Endothelial cell of umbilical vein (primary cell): ENCODE measurements around the gene ZNF678. TPM values are rescaled to one million over a fixed set of nuclear protein-coding genes. Genes with fewer than 3 reads are reported as not detected.

Experiments used
- BruUV-seq: library from RNA; stranded (reverse); fragments of 400-500 nt; replicated peaks from 2 replicates; lab custom pipeline; 2021; lab: Mats Ljungman, UMichigan
- CTCF ChIA-PET: fragments of 300-600, 350-600 bp; sonication (Branson Sonifier 250); formaldehyde crosslinking; loops from one replicate; lab custom pipeline; 2021; ENCODE audit warnings: antibody characterized with exemption, inconsistent platforms; lab: Charles Lee
- POLR2A ChIA-PET: fragments of 300-600, 350-600 bp; sonication (Branson Sonifier 250); formaldehyde crosslinking; loops from one replicate; lab custom pipeline; 2021; ENCODE audit warnings: antibody characterized with exemption, inconsistent platforms; lab: Charles Lee
- DNase-seq: peaks from one replicate; pipeline ENCODE4 v3.0.0-alpha.2; 2011; ENCODE audit warnings: low read depth, low spot score
- FAIRE-seq: peaks from 2 replicates; lab custom pipeline; 2011; peaks lifted over from hg19 to GRCh38; lab: Jason Lieb, UNC
- H2AFZ ChIP-seq: 2 replicates; pipeline ENCODE4 v1.6.0; 2012; ENCODE audit warnings: low read depth, low read length, control low read depth, inconsistent platforms
- H3K27ac ChIP-seq: 2 replicates; pipeline ENCODE4 v1.5.1; 2011; ENCODE audit warnings: low read depth, mild to moderate bottlenecking, control low read depth, low read length, moderate library complexity; ENCODE audit not compliant: insufficient read depth
- H3K27me3 ChIP-seq, 2 experiments: 2 replicates each; pipeline versions ENCODE4 v1.6.0 to v1.6.1; 2011; ENCODE audit warnings: low read length in 2 of 2, mixed read lengths in 1 of 2; ENCODE audit not compliant: control insufficient read depth in 2 of 2, insufficient read depth in 2 of 2
- H3K36me3 ChIP-seq, 2 experiments: 2 replicates in 1 of 2; 3 replicates in 1 of 2; pipeline ENCODE4 v1.5.1; 2011; ENCODE audit warnings: low read length in 2 of 2, mild to moderate bottlenecking in 1 of 2, moderate library complexity in 1 of 2; ENCODE audit not compliant: control insufficient read depth in 2 of 2, insufficient read depth in 2 of 2; ENCODE audit errors: extremely low read depth in 1 of 2
- H3K4me1 ChIP-seq: 3 replicates; pipeline ENCODE4 v1.5.1; 2011; ENCODE audit warnings: mild to moderate bottlenecking, low read length; ENCODE audit not compliant: control insufficient read depth, insufficient read depth; ENCODE audit errors: extremely low read depth
- H3K4me2 ChIP-seq: 2 replicates; pipeline ENCODE4 v1.6.1; 2011; ENCODE audit warnings: low read length, control low read depth, mixed read lengths; ENCODE audit not compliant: insufficient read depth
- H3K4me3 ChIP-seq, 3 experiments: fragments of 200-600 bp in 1 of 3; sonication (generic), shearing (Covaris generic) in 1 of 3; replicated peaks in 1 of 3; 2 replicates each; pipeline ENCODE4 v1.5.1; 2011 to 2016; ENCODE audit warnings: control low read depth in 3 of 3, low read length in 3 of 3, mild to moderate bottlenecking in 2 of 3, inconsistent platforms in 1 of 3, low read depth in 1 of 3, moderate library complexity in 1 of 3; ENCODE audit not compliant: insufficient read depth in 1 of 3
- H3K79me2 ChIP-seq: 2 replicates; pipeline ENCODE4 v1.6.0; 2012; ENCODE audit warnings: low read length, inconsistent platforms; ENCODE audit not compliant: control insufficient read depth, insufficient read depth
- H3K9ac ChIP-seq: replicated peaks from 2 replicates; pipeline ENCODE3; 2011; ENCODE audit warnings: low read length, control low read depth; ENCODE audit not compliant: insufficient read depth; ENCODE audit errors: extremely low read depth
- H3K9me1 ChIP-seq: replicated peaks from 3 replicates; pipeline ENCODE4 v1.6.0; 2011; ENCODE audit warnings: mild to moderate bottlenecking, low read length; ENCODE audit not compliant: control insufficient read depth, insufficient read depth; ENCODE audit errors: extremely low read depth
- H3K9me3 ChIP-seq: replicated peaks from 2 replicates; pipeline ENCODE4 v1.5.1; 2012; ENCODE audit warnings: low read length, inconsistent platforms; ENCODE audit not compliant: control insufficient read depth, insufficient read depth
- H4K20me1 ChIP-seq: replicated peaks from 2 replicates; pipeline ENCODE3; 2011; ENCODE audit warnings: mild to moderate bottlenecking, low read length; ENCODE audit not compliant: control insufficient read depth, insufficient read depth; ENCODE audit errors: extremely low read depth
- EZH2 ChIP-seq: IDR thresholded peaks from 2 replicates; pipeline ENCODE4 v1.6.1; 2012; ENCODE audit warnings: borderline replicate concordance, low read depth, mild to moderate bottlenecking, moderate library complexity, low read length, inconsistent platforms; ENCODE audit not compliant: severe bottlenecking
- FOS ChIP-seq: IDR thresholded peaks from 2 replicates; pipeline ENCODE4 v1.6.1; 2011; ENCODE audit warnings: mild to moderate bottlenecking, low read length, moderate library complexity, borderline replicate concordance; ENCODE audit not compliant: insufficient read depth
- GATA2 ChIP-seq: IDR thresholded peaks from 2 replicates; pipeline ENCODE4 v1.7.0; 2011; ENCODE audit warnings: low read depth, mild to moderate bottlenecking, moderate library complexity, mixed read lengths, low read length; ENCODE audit not compliant: insufficient read length, insufficient read depth
- JUN ChIP-seq: IDR thresholded peaks from 2 replicates; pipeline ENCODE4 v1.6.1; 2011; ENCODE audit warnings: borderline replicate concordance, low read depth; ENCODE audit not compliant: insufficient read length, insufficient read depth
- POLR2AphosphoS5 ChIP-seq: IDR thresholded peaks from 2 replicates; pipeline ENCODE4 v1.6.1; 2012; ENCODE audit warnings: low read depth, mild to moderate bottlenecking, control low read depth, low read length, moderate library complexity; ENCODE audit not compliant: insufficient read depth
- dilution Hi-C: fragments of 300-500 bp; cut with MboI; formaldehyde crosslinking; loops from one replicate; pipeline ENCODE4 v1.15.0; 2019; ENCODE audit warnings: low sequenced_read_pairs; ENCODE audit not compliant: extremely low pct_ligation_motif_present
- intact Hi-C: fragments of 100-400 bp; cut with micrococcal nuclease; formaldehyde crosslinking; loops from one replicate; pipeline ENCODE4 v1.10.0; 2022
- polyA plus RNA-seq, 4 experiments: library from polyadenylated mRNA; depleted of rRNA in 3 of 4; stranded (reverse) in 3 of 4; unstranded in 1 of 4; fragments of >200 nt; gene quantifications; 2 replicates each; pipeline versions ENCODE4 v1.2.1 to v1.2.3, GENCODE V29; 2011 to 2012; ENCODE audit warnings: missing spikeins in 1 of 4
- total RNA-seq: library from RNA; stranded (reverse); gene quantifications from 2 replicates; pipeline ENCODE4 v1.2.3, GENCODE V29; 2021
- TF ChIP-seq, protein P1 (sequence below): IDR thresholded peaks from 2 replicates; pipeline ENCODE4 v1.6.1; 2011; ENCODE audit not compliant: insufficient read depth, insufficient read length
- TF ChIP-seq, protein P2 (sequence below), 2 donors: IDR thresholded peaks; 1 replicate in 1 of 2; 2 replicates in 1 of 2; pipeline ENCODE4 v1.5.1; 2011; ENCODE audit warnings: low read length in 2 of 2, mild to moderate bottlenecking in 2 of 2, moderate library complexity in 2 of 2, control low read depth in 1 of 2, inconsistent platforms in 1 of 2, low read depth in 1 of 2; ENCODE audit not compliant: insufficient read depth in 1 of 2; ENCODE audit errors: extremely low read depth in 1 of 2

ZNF678 gene
- total and polyA plus RNA-seq, 2 donors (not counting 3 experiments of a cell fraction or from before 2014, with no cell fraction given) = 2.1 to 7.7 TPM

DNA sequence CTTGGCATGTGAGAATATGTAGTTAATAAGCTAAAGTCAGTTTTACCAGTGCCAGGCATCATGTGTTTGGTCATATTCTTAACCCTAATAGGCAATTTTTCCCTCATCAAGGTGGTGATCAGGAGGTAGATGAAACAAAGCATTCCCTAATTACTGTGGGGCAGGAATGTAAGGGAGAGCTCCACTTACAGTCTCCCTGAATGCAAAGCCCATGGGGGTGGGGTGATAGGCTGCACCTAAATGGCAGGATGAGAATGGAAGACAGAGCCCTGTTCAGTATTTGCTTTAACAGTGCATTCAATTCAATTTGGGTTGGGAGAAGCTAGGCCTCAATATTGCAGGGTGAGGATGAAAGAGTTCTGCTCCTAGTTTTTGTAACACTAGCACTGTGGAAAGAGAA, 23.4 kb downstream of the ZNF678 start:
- Histone ChIP-seq H3K9me1 (no peaks in the 10 kb centered on the region), H3K27me3 (no peaks in the 10 kb centered on the region), H3K27ac (no peak overlapping the region), H3K9me3 (no peaks in the 10 kb centered on the region), H3K9ac (no peak overlapping the region), H2AFZ (no peak overlapping the region), H3K4me2 (no peak overlapping the region), H3K36me3 (no peaks in the 10 kb centered on the region), H3K4me1 (no peaks in the 10 kb centered on the region), H3K79me2 (peaks cover 18% of the 10 kb centered on the region), H4K20me1 (peaks cover 3% of the 10 kb centered on the region), H3K4me3 (no peak overlapping the region)
- dilution Hi-C loops = no loop called here
- DNase-seq (no peak), FAIRE-seq (no peak)
- TF ChIP-seq EZH2 = no peak
- no peak for TF ChIP-seq GATA2
- TF ChIP-seq, protein P1, sequence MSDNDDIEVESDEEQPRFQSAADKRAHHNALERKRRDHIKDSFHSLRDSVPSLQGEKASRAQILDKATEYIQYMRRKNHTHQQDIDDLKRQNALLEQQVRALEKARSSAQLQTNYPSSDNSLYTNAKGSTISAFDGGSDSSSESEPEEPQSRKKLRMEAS = no peak
- TF ChIP-seq FOS = no peak
- TF ChIP-seq POLR2AphosphoS5 = no peak
- no peak for TF ChIP-seq JUN
- TF ChIP-seq, protein P2, sequence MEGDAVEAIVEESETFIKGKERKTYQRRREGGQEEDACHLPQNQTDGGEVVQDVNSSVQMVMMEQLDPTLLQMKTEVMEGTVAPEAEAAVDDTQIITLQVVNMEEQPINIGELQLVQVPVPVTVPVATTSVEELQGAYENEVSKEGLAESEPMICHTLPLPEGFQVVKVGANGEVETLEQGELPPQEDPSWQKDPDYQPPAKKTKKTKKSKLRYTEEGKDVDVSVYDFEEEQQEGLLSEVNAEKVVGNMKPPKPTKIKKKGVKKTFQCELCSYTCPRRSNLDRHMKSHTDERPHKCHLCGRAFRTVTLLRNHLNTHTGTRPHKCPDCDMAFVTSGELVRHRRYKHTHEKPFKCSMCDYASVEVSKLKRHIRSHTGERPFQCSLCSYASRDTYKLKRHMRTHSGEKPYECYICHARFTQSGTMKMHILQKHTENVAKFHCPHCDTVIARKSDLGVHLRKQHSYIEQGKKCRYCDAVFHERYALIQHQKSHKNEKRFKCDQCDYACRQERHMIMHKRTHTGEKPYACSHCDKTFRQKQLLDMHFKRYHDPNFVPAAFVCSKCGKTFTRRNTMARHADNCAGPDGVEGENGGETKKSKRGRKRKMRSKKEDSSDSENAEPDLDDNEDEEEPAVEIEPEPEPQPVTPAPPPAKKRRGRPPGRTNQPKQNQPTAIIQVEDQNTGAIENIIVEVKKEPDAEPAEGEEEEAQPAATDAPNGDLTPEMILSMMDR (IDR thresholded peaks at IDR 0.05; ENCODE audit: extremely low read depth in 1 of 2, insufficient read depth in 1 of 2, low read depth in 1 of 2, low read length in 2 of 2) = no peak
- POLR2A ChIA-PET = no interaction called here
- CTCF ChIA-PET = no interaction called here
- intact Hi-C loops = no loop called here
- BruUV-seq = no TSS peak
